ENCODE data around the gene PPP2R3B. TPM values are rescaled to one million over a fixed set of nuclear protein-coding genes. Genes with fewer than 3 reads are reported as not detected.

PPP2R3B gene
- total and polyA plus RNA-seq, 2 of the 4 experiments (the other 2 are of a cell fraction) = 13.2 to 13.3 TPM

DNA sequence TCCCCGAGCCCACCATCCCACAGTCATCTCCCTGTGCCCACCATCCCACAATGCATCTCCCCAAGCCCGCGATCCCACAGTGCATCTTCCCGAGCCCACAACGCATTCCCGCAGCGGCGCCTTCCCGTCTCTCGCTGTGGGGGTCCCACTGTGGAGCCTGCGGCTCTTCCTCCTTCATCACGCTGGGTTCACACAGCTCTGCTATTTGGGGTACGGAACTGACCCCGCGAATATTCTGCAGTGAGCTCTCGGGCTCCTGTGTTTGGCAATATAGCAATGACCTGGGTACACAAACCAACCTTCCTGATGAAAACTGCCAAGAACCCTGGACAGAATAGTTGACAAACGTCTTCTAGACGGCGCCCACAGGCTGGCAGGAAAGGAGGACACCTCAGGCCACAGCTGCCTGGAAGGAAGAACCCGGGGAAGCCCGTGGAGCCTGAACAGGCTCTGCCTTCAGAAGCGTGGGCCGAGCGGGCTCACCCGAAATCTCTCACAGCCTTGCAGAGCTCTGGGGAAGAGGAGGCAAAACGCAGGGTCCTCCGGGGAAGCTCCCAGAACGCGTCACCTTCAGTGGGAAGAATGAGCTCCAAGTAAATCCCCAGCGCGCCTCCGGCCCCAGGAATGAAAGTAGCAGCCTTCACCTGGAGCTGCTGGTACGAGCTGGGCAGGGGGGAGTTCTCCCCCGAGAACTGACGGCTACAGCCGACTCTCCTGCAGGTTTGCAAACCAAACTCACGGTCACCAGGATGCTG is 22.9 kb downstream of the PPP2R3B start:
- no peak overlapping the region for H3K23ac ChIP-seq (ENCODE audit: low read depth, low read length)
- ChIA-PET CTCF (no interaction called here), POLR2A (ENCODE audit: unreplicated experiment) (no interaction called here)
- no peaks in the 10 kb centered on the region for H3K9me1 ChIP-seq (ENCODE audit: insufficient read depth, low read length)
- no peak overlapping the region for H3K27ac ChIP-seq (ENCODE audit: insufficient read depth, low read length)
- H3K4me1 ChIP-seq (ENCODE audit: control insufficient read depth, insufficient read depth, low read length) = no peaks in the 10 kb centered on the region
- no peak overlapping the region for H3K18ac ChIP-seq (ENCODE audit: low read depth, low read length)
- ATAC-seq (ENCODE audit: low read depth) = no peak
- no peak overlapping the region for H3K14ac ChIP-seq (replicated peaks; ENCODE audit: low read depth, low read length)
- DNase-seq = no peak
- H3K9ac ChIP-seq (ENCODE audit: low read depth, low read length) = no peak overlapping the region
- no peak overlapping the region for H3K4me2 ChIP-seq (ENCODE audit: low read depth, low read length)
- H3K4ac ChIP-seq (ENCODE audit: low read depth, low read length) = no peak overlapping the region
- no TSS peak for BruUV-seq (replicated peaks)
- dilution Hi-C loops (cut with HindIII; ENCODE audit: low sequenced_read_pairs, unreplicated experiment) (no loop called here), intact Hi-C loops (cut with micrococcal nuclease) (no loop called here), in situ Hi-C loops (cut with MboI; ENCODE audit: low sequenced_read_pairs) (no loop called here)
- H4K91ac ChIP-seq (ENCODE audit: insufficient read depth, low read depth, low read length) = no peak overlapping the region
- H4K8ac ChIP-seq (ENCODE audit: low read depth in 2 of 2, low read length in 2 of 2) = no peak overlapping the region
- no peak overlapping the region for H2BK120ac ChIP-seq (ENCODE audit: low read depth, low read length)
- TF ChIP-seq MAFK (IDR thresholded peaks at IDR 0.05; ENCODE audit: low read depth, low read length) (no peak), NFE2L2 (IDR thresholded peaks at IDR 0.05; ENCODE audit: low read depth, low read length) (no peak), CHD1 (IDR thresholded peaks at IDR 0.05; ENCODE audit: low read depth, low read length) (no peak), RFX5 (IDR thresholded peaks at IDR 0.05; ENCODE audit: low read depth, low read length) (no peak), RCOR1 (IDR thresholded peaks at IDR 0.05; ENCODE audit: insufficient replicate concordance, low read length) (no peak)
- TF ChIP-seq, protein P1, sequence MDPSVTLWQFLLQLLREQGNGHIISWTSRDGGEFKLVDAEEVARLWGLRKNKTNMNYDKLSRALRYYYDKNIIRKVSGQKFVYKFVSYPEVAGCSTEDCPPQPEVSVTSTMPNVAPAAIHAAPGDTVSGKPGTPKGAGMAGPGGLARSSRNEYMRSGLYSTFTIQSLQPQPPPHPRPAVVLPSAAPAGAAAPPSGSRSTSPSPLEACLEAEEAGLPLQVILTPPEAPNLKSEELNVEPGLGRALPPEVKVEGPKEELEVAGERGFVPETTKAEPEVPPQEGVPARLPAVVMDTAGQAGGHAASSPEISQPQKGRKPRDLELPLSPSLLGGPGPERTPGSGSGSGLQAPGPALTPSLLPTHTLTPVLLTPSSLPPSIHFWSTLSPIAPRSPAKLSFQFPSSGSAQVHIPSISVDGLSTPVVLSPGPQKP (IDR thresholded peaks at IDR 0.05; ENCODE audit: borderline replicate concordance, low read depth, low read length) = no peak
- no peaks in the 10 kb centered on the region for H3K27me3 ChIP-seq (ENCODE audit: control insufficient read depth, insufficient read depth, low read length)
- peaks cover 30% of the 10 kb centered on the region for H3K9me3 ChIP-seq (ENCODE audit: control insufficient read depth, insufficient read depth, low read length)
- no peak overlapping the region for H3K56ac ChIP-seq (ENCODE audit: extremely low read depth, insufficient read depth, low read length)
- 94% methylated on average over 26 of the region's 37 CpGs; no CpG with 5 or more reads in 1 of the 2 experiments for WGBS, 2 experiments (ENCODE audit: extremely low coverage in 2 of 2, insufficient read length in 1 of 2)
- no peak overlapping the region for H2BK5ac ChIP-seq (ENCODE audit: low read depth, low read length, poor library complexity, severe bottlenecking)
- no peak overlapping the region for H2AK5ac ChIP-seq (ENCODE audit: low read depth, low read length)
- no peak overlapping the region for H2AFZ ChIP-seq (replicated peaks; ENCODE audit: low read length, poor library complexity)
- H3K36me3 ChIP-seq (ENCODE audit: control insufficient read depth, insufficient read depth, low read length) = peaks cover 11% of the 10 kb centered on the region; the same call in 1 of the 2 replicates
- no peak overlapping the region for H2AK9ac ChIP-seq (replicated peaks; ENCODE audit: low read depth, low read length, poor library complexity)
- H4K5ac ChIP-seq (ENCODE audit: low read depth, low read length) = no peak overlapping the region
- no peak overlapping the region for H3K4me3 ChIP-seq (ENCODE audit: insufficient read depth, low read depth, low read length)
- no peaks in the 10 kb centered on the region; a peak in 1 of 4 replicates for H3K79me1 ChIP-seq (ENCODE audit: low read depth in 1 of 2, low read length in 2 of 2)
- no peak overlapping the region for H2BK15ac ChIP-seq (ENCODE audit: low read depth, low read length)
- no peaks in the 10 kb centered on the region for H4K20me1 ChIP-seq (ENCODE audit: insufficient read depth, low read length)
- H2BK20ac ChIP-seq (ENCODE audit: low read depth, low read length) = no peak overlapping the region
